NAMALWA (cell line): ENCODE data around the gene JSRP1.

Experiments used
- DNase-seq: peaks from one replicate; pipeline ENCODE4 v3.0.0-alpha.2; 2015; ENCODE audit warnings: low spot score

The JSRP1 gene, protein sequence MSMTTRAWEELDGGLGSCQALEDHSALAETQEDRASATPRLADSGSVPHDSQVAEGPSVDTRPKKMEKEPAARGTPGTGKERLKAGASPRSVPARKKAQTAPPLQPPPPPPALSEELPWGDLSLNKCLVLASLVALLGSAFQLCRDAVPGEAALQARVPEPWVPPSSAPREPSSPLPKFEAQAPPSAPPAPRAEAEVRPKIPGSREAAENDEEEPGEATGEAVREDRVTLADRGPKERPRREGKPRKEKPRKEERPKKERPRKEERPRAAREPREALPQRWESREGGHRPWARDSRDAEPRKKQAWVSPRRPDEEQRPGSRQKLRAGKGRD

DNA sequence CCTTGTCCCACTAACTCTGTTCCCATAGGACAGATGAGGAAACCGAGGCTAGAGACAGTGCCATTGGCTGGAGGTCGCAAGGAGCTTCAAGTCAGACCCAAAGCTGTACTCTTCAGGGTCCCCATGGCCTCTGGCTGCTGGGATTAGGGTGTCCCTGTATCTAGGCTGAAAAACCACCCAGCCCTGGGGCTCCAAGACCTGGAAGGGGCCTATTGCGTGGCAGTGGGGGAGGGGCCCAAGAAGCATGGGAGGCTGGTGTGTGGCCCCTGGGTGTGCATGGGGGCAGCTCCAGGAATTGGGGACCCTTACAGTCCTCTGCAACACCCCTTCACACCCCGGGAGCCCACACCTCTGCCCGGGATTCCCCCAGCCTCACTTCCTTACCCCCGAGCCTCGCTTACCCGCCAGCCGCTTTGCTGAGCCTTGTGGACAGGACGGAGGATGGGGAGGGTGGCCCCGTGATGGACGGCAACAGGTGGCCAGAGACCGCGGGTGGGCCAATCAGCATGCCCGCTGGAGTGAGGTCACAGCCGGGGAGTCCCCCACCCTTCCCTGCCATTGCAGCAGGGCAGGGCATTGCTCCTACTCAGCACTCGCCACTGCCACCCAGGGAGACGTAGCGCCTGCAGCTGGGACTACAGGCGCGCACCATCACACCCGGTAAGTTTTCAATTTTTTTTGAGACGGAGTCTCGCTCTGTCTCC lies at the start of gene JSRP1:
TSS of gene JSRP1 (minus strand) at position 436 of the 704 bp plus-strand sequence. CDS start 1,103 bp downstream, outside the sequence.
- peak; percentile 88 for DNase-seq

DNA sequence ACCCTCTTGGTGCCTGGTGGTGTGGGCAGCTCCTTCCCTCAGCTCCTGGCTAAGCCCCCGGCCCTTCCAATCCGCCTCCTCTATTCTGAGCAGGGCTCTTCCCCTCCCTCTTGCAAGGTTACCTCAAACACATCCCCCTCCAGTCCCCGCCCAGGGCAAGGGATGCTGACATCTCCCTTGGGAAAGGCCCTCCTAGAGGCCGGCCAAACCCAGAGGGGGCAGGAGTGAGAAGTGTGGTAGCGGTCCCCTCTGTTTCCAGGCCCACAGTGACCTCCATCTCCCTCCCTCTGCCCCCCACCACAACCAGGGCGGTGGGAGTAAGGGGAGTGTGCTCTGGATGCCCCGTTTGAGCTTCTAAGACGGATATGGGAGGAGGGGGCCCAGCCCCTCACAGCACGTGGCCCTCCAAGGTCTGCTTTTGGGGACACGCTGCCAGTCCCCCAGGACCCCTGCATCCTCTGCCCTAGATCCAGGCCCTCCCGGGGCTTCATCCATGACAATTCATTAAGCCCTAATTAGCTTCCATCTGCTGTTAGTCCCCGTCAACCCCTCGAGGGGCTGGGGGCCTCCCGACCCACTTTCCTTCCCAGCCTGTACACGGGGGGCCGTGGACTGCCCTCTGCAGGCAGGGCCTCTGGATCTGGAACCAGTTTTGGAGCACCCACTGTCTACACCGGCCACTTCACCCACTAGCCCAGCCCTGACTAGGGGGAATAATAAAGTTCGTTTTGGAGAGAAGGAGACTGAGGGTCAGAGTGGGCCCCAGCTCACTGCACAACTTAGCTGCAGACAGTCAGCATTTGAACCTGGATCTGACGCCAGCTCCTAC lies 49.4 kb upstream of the JSRP1 start:
- DNase-seq, result no peak

DNA sequence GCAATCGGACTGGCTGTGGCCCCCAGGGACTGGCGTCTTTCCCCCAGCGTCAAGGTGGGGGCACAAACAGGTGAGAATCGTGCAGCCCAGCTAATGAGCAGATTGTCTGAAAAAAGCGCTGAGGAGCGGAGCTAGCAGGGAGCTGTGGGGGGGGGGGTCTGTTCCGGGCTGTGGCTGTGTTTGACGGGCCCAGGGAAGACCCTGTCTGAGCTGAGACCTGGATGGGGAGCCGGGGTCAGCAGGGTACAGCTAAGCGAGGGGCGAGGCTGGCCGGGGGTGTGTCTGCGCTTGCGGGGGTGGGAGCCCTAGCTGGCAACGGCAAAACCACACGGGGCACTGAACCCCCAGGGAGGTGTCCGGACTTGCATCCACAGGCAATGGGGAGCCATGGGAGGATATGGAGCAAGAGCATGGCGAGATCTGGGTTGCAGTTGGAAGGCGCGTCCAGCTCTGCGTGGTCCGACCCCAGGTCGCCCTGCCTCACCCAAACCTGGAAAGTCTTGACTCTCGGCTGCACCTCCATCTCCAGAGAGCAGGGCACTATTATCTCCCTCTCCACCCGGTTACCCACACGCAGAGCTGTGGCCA lies 47.1 kb upstream of the JSRP1 start:
- no peak for DNase-seq

DNA sequence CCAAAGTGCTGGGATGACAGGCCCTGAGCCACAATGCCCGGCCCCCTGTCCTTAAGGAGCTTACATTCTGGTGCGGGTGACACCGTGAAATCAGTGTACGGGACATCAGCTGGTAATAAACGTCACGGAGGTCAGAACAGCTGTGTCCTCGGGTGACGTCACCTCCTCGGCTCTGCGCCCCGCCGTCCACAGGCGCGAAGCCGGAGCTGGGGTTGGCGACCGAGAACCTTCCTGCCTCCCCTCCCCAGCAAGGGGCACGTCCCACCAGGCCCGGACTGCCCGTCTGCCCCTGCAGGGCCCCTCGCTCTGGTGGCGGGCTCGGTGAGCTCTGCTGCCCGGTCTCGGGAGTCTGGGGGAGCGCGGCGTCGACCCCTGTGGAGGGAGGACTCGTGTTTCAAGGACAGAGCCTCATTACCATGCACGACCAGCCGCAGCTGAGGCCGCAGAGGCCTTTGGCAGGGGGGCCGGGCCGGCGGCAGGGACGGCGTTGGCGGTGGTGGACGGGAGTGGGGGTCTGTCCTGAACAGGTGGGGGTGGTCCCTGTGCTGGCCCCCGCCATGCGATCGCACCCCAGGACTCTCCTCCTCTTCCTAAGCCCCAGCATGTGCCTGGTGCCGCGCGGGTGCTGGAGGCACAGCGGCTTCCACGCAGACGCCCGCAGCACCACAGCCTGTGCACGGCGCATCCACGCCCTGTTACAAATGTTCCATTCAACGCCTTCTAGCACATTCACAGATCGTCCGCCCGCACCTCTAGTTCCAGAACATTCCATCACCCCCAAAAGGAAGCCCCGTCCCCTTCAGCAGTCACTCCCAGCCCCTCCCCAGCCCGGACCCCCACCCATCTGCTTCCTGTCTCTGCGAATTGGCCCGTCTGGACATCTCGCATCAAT lies 46.3 kb upstream of the JSRP1 start:
- no peak for DNase-seq

DNA sequence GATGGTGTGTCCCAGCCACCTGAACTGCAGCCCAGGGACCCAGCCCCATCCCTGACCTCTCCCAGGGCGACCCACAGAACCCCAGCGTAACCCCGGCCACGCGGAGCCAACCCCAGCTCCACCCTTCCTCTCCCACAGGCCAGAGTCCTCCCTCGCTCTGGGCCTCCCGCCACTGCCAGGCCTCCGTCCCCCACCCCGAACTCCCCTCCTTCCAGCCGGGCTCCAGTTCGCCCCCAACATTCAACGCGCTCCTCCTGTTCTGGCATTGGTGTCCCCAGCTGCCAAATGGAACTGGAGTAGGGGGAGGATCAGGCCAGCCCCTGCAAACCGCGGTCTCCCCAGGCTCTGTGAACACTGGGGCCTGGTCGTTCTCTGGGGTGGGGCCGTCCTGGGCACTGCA lies 44.3 kb upstream of the JSRP1 start:
- no peak for DNase-seq

DNA sequence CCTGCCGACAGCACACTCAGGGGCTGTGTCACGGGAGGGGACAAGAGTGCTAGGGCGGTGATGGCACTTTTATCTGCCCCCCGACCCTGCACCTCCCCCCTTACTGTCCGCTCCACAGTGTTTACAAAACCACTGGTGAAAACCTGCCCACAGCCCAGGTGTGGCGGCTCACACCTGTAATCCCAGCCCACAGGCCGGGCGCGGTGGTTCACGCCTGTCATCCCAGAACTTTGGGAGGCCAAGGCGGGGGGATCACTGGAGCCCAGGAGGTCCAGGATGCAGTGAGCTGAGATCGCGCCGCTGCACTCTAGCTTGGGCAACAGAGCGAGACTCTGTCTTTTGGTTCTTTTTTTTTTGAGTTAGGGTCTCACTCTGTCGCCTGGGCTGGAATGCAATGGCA lies 39.9 kb upstream of the JSRP1 start:
- no peak for DNase-seq

DNA sequence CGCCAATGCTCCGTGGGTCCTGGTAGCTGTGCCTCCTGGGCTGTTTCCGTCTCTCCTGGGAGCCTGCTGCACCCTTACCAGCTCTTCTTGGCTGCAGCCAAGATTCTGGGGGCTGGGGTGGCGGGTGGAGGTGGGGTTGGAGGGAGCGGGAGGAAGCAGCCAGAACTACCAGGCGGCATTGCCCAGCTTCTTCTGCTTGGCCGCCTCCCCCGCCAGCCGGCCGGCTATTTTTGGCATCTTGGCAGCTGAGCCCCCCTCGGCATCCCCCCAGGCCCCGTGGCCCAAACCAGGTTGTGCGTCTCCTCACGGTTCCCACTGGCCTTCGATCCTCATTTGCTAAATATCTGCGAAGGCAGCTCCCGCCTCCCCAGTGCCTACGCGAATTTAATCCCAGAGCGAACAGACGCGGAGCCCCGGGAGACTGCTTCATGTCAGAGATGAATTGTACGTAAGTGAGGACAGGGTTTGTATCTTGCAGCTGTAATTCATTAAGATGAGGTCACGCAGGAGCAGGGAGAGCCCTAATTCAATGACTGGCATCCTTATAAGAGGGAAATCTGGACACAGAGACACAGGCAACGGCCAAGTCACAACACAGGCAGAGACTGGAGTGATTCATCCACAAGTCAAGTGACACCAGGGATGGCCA lies 38.6 kb upstream of the JSRP1 start:
- no peak for DNase-seq

DNA sequence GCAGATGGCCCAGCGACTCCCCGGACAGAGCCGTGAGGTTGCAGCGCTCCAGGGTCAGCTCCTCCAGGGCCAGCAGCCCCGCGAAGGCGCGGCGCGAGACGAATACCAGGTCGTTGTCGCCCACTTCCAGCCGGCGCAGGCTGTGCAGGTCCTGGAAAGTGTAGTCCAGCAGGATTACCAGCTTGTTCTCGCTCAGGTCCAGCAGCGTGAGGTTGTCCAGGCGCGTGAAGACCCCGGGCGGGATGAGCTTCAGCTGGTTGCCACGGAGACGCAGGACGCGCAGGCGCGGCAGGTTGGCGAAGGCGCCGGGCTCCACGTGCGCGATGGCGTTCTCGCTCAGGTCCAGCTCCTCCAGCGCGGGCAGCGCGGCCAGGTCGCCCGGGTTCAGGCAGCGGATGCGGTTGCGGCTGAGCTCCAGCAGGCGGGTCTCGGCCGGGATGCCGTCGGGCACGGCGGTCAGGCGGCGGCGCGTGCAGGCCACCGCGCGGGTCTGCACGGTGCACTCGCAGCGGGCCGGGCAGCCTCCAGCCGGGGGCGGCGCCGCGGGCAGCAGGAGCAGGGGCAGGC lies 35.1 kb upstream of the JSRP1 start:
- no peak for DNase-seq

DNA sequence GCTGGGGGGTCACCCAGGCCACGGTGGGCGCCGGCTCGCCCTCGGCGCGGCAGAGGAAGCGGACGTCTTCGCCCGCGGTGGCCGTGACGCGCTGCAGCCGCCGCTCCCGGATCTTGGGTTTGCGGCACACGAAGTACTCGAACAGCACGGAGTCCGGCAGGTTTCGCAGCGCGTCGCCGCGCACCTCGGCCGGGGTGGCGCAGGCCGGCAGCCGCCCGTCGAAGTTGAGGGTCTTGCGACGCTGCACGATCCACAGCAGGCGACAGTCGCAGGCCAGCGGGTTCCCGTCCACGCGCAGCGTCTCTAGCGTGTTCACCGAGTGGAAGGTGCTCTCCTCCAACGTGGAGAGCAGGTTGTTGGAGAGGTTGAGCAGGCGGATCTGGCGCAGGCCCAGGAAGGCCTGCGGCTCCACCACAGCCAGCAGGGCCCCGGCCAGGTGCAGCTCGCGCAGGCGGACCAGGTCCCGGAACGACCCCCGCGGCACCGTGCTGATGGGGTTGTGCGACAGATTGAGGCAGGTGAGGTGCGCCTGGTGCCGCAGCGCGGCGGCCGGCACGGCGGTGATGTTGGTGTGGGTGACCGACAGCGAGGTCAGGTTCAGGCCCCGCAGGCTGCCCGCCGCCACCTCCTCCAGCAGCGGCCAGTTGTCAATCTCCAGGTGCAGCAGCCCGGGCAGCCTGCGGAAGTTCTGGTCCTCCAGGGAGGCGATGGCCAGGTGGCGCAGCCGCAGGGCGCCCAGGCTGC lies 34.4 kb upstream of the JSRP1 start:
- DNase-seq, result no peak

DNA sequence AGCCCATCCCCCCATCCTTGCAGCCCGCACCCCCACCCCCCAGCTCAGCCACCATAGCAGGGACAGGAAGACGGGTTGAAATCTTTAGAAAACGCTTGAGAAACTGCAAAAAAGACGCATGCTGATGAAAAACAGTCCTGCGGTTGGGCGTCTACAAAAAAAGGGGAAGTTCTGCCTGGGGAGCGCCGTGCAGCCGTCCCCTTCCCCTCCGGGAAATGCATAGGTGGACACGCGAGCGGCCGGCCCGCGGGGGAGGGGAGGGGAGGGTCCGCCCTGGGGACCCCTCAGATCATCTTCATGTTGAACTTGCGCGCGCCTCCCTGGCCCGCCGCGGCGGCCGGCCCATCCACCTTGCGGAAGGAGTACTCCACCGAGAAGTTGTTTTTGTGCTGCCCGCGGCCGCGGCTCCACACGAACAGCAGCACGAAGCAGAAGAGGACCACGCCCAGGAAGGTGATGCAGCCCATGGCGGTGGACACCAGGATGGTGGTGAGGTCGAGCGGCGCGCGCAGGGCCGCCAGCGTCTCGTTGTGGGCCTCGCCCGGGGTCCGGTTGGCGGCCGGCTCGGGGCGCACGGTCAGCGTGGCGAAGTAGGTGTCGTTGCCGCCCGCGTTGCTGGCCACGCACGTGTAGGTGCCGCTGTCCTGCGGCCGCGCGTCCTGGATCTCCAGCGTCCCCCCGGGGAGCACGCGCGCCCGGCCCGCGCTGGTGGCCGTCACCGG lies 33.7 kb upstream of the JSRP1 start:
- DNase-seq, result peak; percentile 83

DNA sequence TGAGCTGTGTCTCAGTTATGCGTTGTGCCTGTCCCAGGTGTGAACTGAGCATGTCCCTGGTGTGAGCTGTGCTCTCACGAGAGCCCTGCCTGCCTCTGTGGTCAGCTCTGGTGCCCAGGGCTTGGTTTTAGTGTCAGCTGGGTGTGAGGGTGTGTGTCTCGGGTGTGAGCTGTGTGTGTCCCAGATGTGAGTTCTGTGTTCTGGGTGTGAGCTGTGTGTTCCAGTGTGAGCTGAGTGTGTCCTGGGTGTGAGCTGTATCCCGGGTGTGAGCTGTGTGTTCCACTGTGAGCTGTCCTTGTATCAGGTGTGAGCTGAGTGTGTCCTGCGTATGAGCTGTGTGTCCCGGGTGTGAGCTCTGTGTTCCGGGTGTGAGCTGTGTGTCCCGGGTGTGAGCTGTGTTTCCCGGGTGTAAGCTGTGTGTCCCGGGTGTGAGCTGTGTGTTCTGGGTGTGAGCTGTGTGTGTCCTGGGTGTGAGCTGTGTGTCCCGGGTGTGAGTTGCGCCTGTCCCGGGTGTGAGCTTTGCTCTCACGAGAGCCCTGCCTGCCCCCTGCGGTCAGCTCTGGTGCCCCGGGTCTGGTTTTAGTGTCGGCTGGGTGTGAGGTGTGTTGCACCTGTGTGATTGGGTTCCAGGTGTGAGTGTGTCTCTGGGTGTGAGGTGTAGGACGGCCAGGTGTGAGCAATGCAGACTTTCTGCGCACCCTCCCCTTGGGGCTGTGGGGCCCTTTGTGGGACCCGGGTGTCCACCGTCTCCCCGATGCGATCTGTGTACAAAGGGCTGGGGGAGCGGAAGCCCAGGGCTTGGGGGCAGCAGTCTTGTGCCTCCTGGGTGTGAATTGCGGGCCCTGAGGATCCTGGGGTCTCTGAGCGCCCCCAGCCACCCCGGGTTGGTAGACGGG lies 32.8 kb upstream of the JSRP1 start:
- DNase-seq, result no peak

DNA sequence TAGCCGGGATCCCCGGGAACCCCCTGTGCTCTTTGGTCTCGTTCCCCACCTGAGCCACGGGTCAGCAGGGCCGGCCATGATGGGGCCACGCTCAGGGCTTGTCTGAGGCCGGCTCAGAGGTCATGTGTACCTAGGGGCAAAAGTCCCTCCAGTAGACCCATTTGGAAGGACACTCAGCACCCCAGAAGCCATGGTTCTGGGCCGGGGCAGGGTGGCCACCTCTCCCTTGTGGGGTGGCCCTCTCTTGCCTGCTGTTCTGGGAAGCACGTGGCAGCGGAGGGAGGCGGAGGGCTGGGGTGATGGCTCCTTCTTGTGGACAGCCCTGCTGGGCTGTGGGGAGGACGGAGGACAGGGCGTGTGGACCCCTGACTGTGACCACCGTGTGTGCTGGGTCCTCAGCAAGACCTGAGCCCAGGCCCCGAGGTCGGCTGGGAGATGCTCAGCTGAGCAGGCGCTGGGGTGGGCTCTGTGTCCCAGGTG lies 32.2 kb upstream of the JSRP1 start:
- no peak for DNase-seq

DNA sequence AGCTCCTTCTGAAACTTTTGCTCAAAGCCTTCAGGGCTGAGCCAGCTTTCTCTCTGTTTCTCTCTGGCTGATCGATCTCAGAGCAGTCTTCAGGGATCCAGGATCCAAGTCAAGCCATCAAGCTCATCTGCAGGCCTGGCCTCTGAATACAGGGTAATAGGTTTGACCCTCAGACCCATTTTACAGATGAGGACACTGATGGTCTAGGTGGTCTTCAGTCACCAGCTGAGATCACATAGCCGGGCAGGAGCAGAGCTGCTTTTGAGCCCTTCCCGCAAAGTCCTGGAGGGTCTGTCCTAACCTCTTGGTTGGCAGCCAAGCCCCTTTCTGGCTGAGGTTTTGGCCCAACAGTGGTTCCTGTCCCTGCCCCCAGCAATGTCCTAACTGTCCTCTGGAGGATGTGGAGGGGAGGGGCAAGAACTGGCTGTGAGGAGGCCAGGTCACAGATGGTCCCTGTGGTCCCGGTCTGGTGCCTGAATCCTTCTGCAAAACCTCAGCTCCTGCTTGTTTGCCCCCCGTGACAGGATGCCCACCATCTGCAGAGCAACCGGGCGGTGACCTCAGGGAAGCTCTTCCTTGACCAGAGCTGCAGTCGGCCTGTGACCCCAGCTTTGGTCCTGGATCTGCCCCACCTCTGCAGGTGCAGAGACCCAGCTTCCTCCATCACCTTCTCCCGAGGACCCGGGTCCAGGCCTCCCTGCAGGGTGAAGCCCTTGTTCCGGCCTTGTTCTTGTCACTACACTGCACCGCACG lies 31.5 kb upstream of the JSRP1 start:
- DNase-seq, result no peak

DNA sequence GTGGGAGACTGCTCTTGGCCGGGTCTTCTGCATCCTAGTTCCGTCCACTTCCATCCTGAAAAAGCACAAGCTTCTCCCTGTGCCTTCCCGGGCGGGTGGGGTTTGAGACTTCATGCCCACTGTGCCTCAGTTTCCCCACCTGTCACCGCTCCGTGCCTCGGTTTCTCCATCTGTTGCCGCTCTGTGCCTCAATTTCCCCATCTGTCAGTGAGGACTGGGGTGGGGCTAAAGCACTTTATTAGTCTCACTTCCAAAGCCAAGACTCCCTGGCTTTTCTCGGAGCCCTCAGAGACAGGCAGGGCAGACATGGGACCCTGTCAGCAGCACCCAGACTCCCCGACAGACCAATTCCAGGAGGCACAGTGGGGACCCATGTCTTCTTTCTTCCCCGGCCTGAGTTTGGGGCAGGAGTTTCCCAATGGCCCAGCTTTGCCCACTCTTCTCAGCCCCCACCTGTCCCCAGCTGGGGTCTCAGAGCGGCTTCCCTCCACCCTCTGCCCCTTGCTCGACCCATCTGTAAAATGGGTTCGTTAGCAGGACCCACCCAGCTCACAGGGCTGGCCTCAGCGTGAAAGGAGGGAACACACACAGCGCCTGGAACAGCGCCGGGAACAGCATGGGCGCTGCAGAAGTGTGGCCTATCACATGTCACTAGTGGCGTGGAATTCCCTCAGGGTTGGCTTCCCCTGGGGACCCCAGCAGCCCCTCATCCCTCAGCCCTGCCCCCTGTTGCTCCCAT lies 30.4 kb upstream of the JSRP1 start:
- DNase-seq, result no peak

DNA sequence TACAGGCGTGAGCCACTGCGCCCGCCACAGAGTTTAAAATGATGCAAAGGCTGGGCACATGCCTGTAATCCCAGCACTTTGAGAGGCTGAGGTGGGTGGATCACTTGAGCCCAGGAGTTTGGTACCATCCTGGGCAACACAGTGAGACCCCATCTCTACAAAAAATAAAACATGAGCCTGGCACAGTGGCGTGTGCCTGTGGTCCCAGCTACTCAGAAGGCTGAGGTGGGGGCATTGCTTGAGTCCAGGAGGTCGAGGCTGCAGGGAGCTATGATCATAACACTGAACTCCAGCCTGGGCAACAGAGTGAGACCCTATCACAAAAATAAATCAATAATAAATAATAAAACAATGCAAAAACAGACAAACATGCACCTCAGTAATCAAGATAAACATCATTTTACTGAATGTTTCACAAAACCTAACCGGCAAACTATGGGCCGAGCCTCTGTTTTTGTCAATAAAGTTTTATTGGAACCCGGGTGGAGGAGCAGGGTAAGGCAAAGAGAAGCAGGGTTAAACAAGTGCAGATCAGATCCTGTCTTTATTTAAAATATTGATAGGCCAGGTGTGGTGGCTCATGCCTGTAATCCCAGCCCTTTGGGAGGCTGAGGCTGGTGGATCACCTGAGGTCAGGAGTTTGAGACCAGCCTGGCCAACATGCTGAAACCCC lies 27.8 kb upstream of the JSRP1 start:
- no peak for DNase-seq

DNA sequence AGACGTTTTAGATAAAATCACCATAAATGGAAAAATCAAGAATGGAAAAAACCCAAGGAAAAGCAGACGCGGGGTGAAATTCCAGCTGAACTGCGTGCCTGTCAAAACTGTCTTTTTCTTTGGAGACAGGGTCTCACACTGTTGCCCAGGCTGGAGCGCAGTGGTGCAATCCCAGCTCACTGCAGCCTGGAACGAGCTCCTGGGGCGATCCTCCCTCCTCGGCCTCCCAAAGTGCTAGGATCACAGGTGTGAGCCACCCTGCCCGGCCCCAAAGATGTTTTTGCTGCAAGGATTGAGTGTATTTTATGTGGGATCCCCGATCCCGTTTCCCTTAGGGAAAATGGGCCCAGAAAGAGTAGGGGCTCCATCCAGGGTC lies 26.6 kb upstream of the JSRP1 start:
- no peak for DNase-seq
